A673 (cell line): Measurements from ENCODE around the gene MOSMO.

Experiments used
- CTCF ChIP-seq: fragments of 300-800, 200-600 bp; sonication (generic); conservative IDR thresholded peaks from 2 replicates; pipeline ENCODE4 v1.5.1; 2017; ENCODE audit warnings: low read depth, mild to moderate bottlenecking, antibody characterized with exemption, low read length, moderate library complexity, mixed read lengths
- EZH2 ChIP-seq: fragments of 200-600 bp; sonication (generic); IDR thresholded peaks from 2 replicates; pipeline ENCODE4 v1.6.1; 2017; ENCODE audit warnings: borderline replicate concordance, low read depth, mild to moderate bottlenecking, mixed read lengths, antibody characterized with exemption, low read length; ENCODE audit not compliant: poor library complexity, severe bottlenecking

DNA sequence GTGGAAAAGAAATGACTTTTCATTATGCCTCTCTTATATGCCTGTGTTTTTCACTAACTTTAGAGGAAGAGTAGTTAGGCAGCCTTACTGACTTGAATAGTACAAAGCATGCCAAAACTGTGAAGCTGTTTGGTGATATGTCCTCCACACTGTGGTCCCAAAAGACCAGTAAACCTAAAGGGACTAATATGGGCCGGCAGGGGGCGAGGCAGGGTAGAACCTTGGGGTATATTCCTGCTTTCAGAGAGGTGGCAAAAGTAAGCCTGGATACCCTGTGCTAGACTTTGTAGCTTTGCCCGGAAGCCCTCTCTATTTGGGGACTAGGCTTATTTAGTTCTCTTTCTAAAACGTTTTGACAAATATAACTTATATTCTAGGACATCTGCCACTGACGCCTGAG lies 48.0 kb downstream of the MOSMO start:
- TF ChIP-seq CTCF: no peak
- TF ChIP-seq EZH2: no peak
